Activated T-helper 1 cell treated with anti-CD3 and anti-CD28 coated beads, Interleukin-12 subunit alpha, Interleukin-12 subunit beta, Interleukin-2, Interleukin-4 antibody, amounts not matched to agents 30 ng/mL and 10 ng/mL and 1 ng/mL, durations not matched to agents 14 hours and 24 hours and 36 hours (primary cell): ENCODE results near the gene STK17B. TPM values are rescaled to one million over a fixed set of nuclear protein-coding genes. Genes with fewer than 3 reads are reported as not detected.

Source experiments
- DNase-seq: peaks from one replicate; pipeline ENCODE4 v3.0.0; 2021; ENCODE audit warnings: low spot score
- H3K27ac Mint-ChIP-seq: one replicate; pipeline ENCODE4 v1.8.0; 2021; ENCODE audit warnings: mild to moderate bottlenecking, mixed read lengths
- H3K27me3 Mint-ChIP-seq: one replicate; pipeline ENCODE4 v1.8.0; 2022; ENCODE audit warnings: mild to moderate bottlenecking, moderate library complexity, mixed read lengths; ENCODE audit not compliant: insufficient read depth
- H3K36me3 Mint-ChIP-seq: one replicate; pipeline ENCODE4 v1.8.0; 2021; ENCODE audit warnings: low read depth, mixed read lengths
- H3K4me1 Mint-ChIP-seq: one replicate; pipeline ENCODE4 v1.8.0; 2021; ENCODE audit warnings: low read depth, mixed read lengths
- H3K4me3 Mint-ChIP-seq: one replicate; pipeline ENCODE4 v1.8.0; 2021; ENCODE audit warnings: mild to moderate bottlenecking, moderate library complexity, mixed read lengths
- H3K9me3 Mint-ChIP-seq: one replicate; pipeline ENCODE4 v1.8.0; 2021; ENCODE audit warnings: mixed read lengths
- intact Hi-C: fragments of 100-400 bp; cut with micrococcal nuclease; formaldehyde crosslinking; loops from one replicate; pipeline ENCODE4 v1.15.1; 2024
- total RNA-seq: library from RNA; stranded (reverse); gene quantifications from 2 replicates; pipeline ENCODE4 v1.2.3, GENCODE V29; 2022

The STK17B gene
- total RNA-seq, 1 donor from 2014 or later = 148 TPM

GRCh38 chr2:196117214-196117705 lies 54.1 kb downstream of the STK17B start:
- Mint-ChIP-seq H3K27ac (no peak overlapping the region), H3K36me3 (no peaks in the 10 kb centered on the region), H3K4me3 (no peak overlapping the region), H3K4me1 (peaks cover 16% of the 10 kb centered on the region), H3K9me3 (no peaks in the 10 kb centered on the region), H3K27me3 (no peaks in the 10 kb centered on the region)
- no peak for DNase-seq
- intact Hi-C loops = no loop called here

GRCh38 chr2:196113061-196113974 lies 58.1 kb downstream of the STK17B start:
- H3K27me3 Mint-ChIP-seq = no peaks in the 10 kb centered on the region
- no peak overlapping the region for H3K4me3 Mint-ChIP-seq
- no peaks in the 10 kb centered on the region for H3K36me3 Mint-ChIP-seq
- no peak for DNase-seq
- no peak overlapping the region for H3K27ac Mint-ChIP-seq
- no peaks in the 10 kb centered on the region for H3K9me3 Mint-ChIP-seq
- intact Hi-C loops = no loop called here
- H3K4me1 Mint-ChIP-seq = peaks cover 21% of the 10 kb centered on the region

DNA sequence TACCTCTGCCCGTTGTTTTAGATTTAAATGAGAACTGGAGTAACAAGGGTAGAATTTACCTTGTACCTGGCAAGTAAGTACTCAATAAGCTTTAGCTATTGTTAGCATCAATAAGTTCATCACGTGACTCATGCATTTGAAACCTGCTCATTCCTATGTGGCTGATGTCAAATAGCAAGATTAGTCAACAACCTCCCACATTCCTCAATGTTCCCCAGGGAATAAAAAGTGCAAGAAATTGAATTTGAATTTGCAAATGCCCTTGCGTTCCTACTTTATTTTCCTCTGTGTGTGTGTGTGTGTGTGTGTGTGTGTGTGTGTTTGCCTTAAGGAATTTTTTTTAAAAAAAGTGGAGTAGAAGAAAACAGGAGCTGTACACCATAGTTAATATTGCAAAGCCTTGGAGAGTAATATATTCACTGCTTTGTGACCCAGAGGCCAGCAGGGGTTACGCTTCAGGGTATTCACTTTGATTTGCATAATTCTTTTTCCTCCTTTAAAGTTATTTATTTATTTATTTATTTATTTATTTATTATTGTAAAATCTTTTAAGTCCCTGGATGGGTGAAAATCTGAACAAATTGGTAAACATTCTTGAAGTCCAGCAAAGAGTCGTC lies 58.9 kb downstream of the STK17B start:
- H3K27me3 Mint-ChIP-seq = no peaks in the 10 kb centered on the region
- no peaks in the 10 kb centered on the region for H3K36me3 Mint-ChIP-seq
- intact Hi-C loops = no loop called here
- no peak overlapping the region for H3K4me3 Mint-ChIP-seq
- no peak for DNase-seq
- H3K27ac Mint-ChIP-seq = no peak overlapping the region
- no peaks in the 10 kb centered on the region for H3K9me3 Mint-ChIP-seq
- H3K4me1 Mint-ChIP-seq = peaks cover 21% of the 10 kb centered on the region

DNA sequence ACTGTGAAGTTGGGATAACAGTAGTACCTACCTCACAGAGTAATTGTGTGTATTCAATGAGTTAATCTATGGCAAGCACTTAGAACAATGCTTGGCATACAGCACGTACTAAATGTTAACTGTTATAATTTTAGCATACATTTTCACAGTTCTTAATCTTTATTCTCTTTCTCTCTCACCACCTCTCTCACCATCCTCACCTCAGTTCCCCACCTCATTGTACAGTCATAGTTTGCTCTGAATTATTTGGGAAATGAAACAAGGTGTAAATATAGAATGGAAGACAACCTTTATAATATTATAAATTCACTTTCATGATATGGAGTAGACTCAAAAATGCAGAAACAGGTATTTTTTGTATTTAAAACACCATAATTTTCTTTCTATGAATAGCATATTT lies 62.8 kb downstream of the STK17B start:
- intact Hi-C loops = no loop called here
- Mint-ChIP-seq H3K27ac (no peak overlapping the region), H3K27me3 (peaks cover 2% of the 10 kb centered on the region), H3K4me1 (peaks cover 27% of the 10 kb centered on the region), H3K9me3 (no peaks in the 10 kb centered on the region), H3K4me3 (no peak overlapping the region), H3K36me3 (no peaks in the 10 kb centered on the region)
- DNase-seq = no peak

GRCh38 chr2:196105951-196106350 lies 65.4 kb downstream of the STK17B start:
- H3K4me3 Mint-ChIP-seq = no peak overlapping the region
- peaks cover 2% of the 10 kb centered on the region for H3K27me3 Mint-ChIP-seq
- peaks cover 3% of the 10 kb centered on the region for H3K9me3 Mint-ChIP-seq
- intact Hi-C loops = no loop called here
- H3K4me1 Mint-ChIP-seq = peaks cover 26% of the 10 kb centered on the region
- H3K27ac Mint-ChIP-seq = no peak overlapping the region
- no peaks in the 10 kb centered on the region for H3K36me3 Mint-ChIP-seq
- DNase-seq = no peak

GRCh38 chr2:196104066-196104465 lies 67.3 kb downstream of the STK17B start:
- intact Hi-C loops = no loop called here

DNA sequence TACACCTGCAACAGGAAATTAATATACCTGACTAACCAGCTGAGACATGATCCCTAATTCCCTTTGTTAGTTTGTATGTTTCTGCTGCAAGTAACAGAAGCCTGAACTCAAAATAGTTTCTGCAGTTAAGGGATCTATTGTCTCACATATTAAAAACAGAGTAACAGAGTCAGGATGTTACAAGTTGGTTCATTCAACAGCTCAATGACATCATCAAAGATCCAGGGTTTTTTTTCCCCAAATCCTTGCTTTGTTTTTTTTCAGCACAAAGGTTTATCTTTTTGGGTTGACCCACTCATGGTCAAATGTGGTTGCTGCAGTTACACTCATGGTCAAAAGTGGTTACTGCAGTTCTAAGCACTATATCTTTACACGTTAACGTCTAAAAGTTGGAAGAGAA lies 67.8 kb downstream of the STK17B start:
- no peaks in the 10 kb centered on the region for H3K36me3 Mint-ChIP-seq
- H3K27me3 Mint-ChIP-seq = peaks cover 2% of the 10 kb centered on the region
- no peak for DNase-seq
- H3K4me1 Mint-ChIP-seq = peaks cover 30% of the 10 kb centered on the region
- peaks cover 3% of the 10 kb centered on the region for H3K9me3 Mint-ChIP-seq
- H3K4me3 Mint-ChIP-seq = no peak overlapping the region
- intact Hi-C loops = no loop called here
- no peak overlapping the region for H3K27ac Mint-ChIP-seq

More at GRCh38 chr2:196104066-196104465, 67.3 kb downstream of the STK17B start:
- no peak for DNase-seq
- peaks cover 30% of the 10 kb centered on the region for H3K4me1 Mint-ChIP-seq
- H3K27me3 Mint-ChIP-seq = peaks cover 2% of the 10 kb centered on the region
- H3K36me3 Mint-ChIP-seq = no peaks in the 10 kb centered on the region
- no peak overlapping the region for H3K4me3 Mint-ChIP-seq
- H3K9me3 Mint-ChIP-seq = peaks cover 3% of the 10 kb centered on the region
- no peak overlapping the region for H3K27ac Mint-ChIP-seq

GRCh38 chr2:196101325-196101991 lies 69.9 kb downstream of the STK17B start:
- no peak overlapping the region for H3K4me3 Mint-ChIP-seq
- H3K36me3 Mint-ChIP-seq = no peaks in the 10 kb centered on the region
- H3K27me3 Mint-ChIP-seq = no peaks in the 10 kb centered on the region
- no peak overlapping the region for H3K27ac Mint-ChIP-seq
- intact Hi-C loops = no loop called here
- peaks cover 30% of the 10 kb centered on the region for H3K4me1 Mint-ChIP-seq
- H3K9me3 Mint-ChIP-seq = peaks cover 3% of the 10 kb centered on the region
- no peak for DNase-seq

DNA sequence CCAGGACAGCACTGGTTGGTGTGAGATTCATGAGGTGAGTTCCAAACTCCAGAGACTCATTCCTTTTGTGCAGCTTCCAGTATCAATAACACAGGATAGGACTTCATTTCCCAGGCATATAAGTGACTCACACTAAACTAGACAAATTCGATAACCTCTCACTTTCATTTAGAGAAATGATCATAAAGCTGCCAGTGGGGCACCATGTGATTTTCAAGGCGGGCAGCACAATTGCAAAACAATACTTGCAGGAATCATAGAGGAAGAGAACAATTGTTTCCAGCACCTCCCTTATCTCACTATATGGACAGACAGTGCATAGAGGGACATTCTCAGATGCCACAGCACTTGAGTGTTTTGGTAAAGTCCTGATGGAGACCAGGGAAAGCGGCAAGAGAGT lies 71.5 kb downstream of the STK17B start:
- DNase-seq = no peak
- no peak overlapping the region for H3K27ac Mint-ChIP-seq
- H3K36me3 Mint-ChIP-seq = no peaks in the 10 kb centered on the region
- H3K27me3 Mint-ChIP-seq = no peaks in the 10 kb centered on the region
- peaks cover 5% of the 10 kb centered on the region for H3K9me3 Mint-ChIP-seq
- H3K4me3 Mint-ChIP-seq = no peak overlapping the region
- peaks cover 20% of the 10 kb centered on the region for H3K4me1 Mint-ChIP-seq
- intact Hi-C loops = no loop called here

- peaks cover 20% of the 10 kb centered on the region for H3K4me1 Mint-ChIP-seq
- no peak overlapping the region for H3K4me3 Mint-ChIP-seq
- H3K27ac Mint-ChIP-seq = no peak overlapping the region
- peaks cover 21% of the 10 kb centered on the region for H3K9me3 Mint-ChIP-seq
- DNase-seq = no peak
- no peaks in the 10 kb centered on the region for H3K36me3 Mint-ChIP-seq
- intact Hi-C loops = no loop called here
- no peaks in the 10 kb centered on the region for H3K27me3 Mint-ChIP-seq
Measured at GRCh38 chr2:196097864-196098660, 73.3 kb downstream of the STK17B start.

GRCh38 chr2:196096982-196097745 lies 74.2 kb downstream of the STK17B start:
- H3K27ac Mint-ChIP-seq = no peak overlapping the region
- intact Hi-C loops = no loop called here

DNA sequence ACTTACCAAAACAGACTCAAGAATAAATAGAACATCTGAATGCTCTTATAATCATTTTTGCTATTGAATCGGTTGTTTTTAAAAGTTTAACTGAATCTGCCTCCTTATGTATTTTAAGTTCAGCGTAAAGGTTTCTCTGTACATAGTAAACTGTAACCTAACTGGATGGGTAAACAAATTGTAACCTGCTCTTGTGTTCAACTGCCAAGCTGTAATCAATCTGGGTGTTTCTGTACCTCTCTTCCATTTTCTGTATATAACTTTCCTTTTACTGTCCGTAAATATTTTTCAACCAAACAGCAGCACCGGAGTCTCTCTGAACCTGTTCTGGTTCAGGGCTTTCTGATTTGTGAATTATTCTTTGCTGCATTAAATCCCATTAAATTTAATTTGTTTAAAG lies 75.1 kb downstream of the STK17B start:
- no peak overlapping the region for H3K4me3 Mint-ChIP-seq
- peaks cover 29% of the 10 kb centered on the region for H3K9me3 Mint-ChIP-seq
- intact Hi-C loops = no loop called here

More at GRCh38 chr2:196096982-196097745, 74.2 kb downstream of the STK17B start:
- DNase-seq = no peak
- no peaks in the 10 kb centered on the region for H3K27me3 Mint-ChIP-seq
- H3K36me3 Mint-ChIP-seq = no peaks in the 10 kb centered on the region
- no peak overlapping the region for H3K4me3 Mint-ChIP-seq
- peaks cover 21% of the 10 kb centered on the region for H3K9me3 Mint-ChIP-seq
- H3K4me1 Mint-ChIP-seq = peaks cover 14% of the 10 kb centered on the region

More for the DNA sequence above, 75.1 kb downstream of the STK17B start:
- H3K36me3 Mint-ChIP-seq = no peaks in the 10 kb centered on the region
- no peak overlapping the region for H3K27ac Mint-ChIP-seq
- H3K4me1 Mint-ChIP-seq = peaks cover 7% of the 10 kb centered on the region
- no peak for DNase-seq
- H3K27me3 Mint-ChIP-seq = no peaks in the 10 kb centered on the region
